ENCODE measurements around the gene ZDHHC3.
"Not testable (repeated sequence)": the region's sequence is repeated elsewhere in the genome, so short reads cannot be mapped to it uniquely, and the experiment has no call there.

ZDHHC3 gene

DNA sequence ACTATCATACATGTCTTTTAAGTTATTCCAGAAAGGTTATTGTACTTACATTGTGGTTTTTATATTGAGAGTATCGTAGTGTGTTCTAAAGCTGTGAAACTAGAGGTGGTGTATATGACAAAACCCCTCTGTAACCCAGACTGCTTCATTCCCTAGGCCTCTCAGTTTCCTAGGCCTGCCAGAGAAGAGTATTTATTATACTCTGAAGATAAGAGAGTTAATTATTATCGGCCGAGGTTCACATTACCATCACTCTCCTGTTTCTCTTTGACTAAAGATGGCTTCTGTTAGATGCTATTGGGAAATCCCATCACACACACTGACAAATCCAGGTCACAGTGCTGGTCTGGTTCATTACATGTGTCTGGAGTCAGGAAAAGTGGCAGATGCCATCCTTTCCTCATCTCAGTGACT lies 20.6 kb upstream of the ZDHHC3 start:
- H3K36me3 ChIP-seq (ENCODE audit: control insufficient read depth in 2 of 2, insufficient read depth in 2 of 2, low read length in 2 of 2) = peaks cover 32 to 41% of the 10 kb centered on the region in 2 donors
- no peak overlapping the region for H3K9ac ChIP-seq (ENCODE audit: low read length in 2 of 2)

DNA sequence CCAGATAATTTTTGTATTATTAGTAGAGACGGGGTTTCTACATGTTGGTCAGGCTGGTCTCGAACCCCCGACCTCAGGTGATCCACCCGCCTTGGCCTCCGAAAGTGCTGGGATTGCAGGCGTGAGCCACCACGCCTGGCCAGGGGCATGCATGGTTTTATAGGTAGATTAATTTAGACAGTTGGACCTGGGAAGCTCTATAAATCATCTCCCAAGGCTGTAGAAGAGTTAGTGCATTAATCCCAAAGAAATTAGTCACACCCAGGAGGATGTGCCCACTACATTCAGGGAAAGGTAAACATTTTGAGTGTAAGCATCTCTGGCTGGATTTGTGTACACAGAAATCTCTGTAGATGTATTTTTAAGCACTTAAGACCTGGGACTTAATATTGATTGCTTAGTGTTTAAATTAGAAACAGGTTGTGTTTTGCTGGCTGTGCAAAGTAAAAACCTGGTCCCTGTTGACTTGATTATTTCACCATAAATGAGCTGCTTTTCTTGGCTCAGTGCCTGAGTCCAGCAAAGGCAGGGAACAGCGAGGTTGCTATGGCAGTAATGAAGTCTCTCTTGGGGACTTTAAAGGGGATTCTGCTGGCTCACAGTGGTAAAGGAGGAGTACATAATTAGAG lies 19.3 kb upstream of the ZDHHC3 start:
- H3K4me3 ChIP-seq (ENCODE audit: low read length in 2 of 2) = no peak overlapping the region
- no peaks in the 10 kb centered on the region for H3K27me3 ChIP-seq (ENCODE audit: control insufficient read depth in 1 of 2, insufficient read depth in 2 of 2, low read length in 2 of 2)
- no peaks in the 10 kb centered on the region for H3K9me3 ChIP-seq (ENCODE audit: control insufficient read depth in 2 of 2, low read length in 2 of 2)
- no peak overlapping the region for H3K27ac ChIP-seq (ENCODE audit: low read length)
- H3K36me3 ChIP-seq (ENCODE audit: control insufficient read depth in 2 of 2, insufficient read depth in 2 of 2, low read length in 2 of 2) = peaks cover 28 to 43% of the 10 kb centered on the region in 2 donors
- peaks cover 17% of the 10 kb centered on the region for H3K4me1 ChIP-seq (ENCODE audit: control insufficient read depth, insufficient read depth, low read length)
- peak overlapping the region in 1 of 2 donors; percentile 5 for H3K9ac ChIP-seq (ENCODE audit: low read length in 2 of 2)

More for the DNA sequence above, 20.6 kb upstream of the ZDHHC3 start:
- no peaks in the 10 kb centered on the region for H3K9me3 ChIP-seq (ENCODE audit: control insufficient read depth in 2 of 2, low read length in 2 of 2)
- no peak overlapping the region for H3K4me3 ChIP-seq (ENCODE audit: low read length in 2 of 2)
- no peak overlapping the region for H3K27ac ChIP-seq (ENCODE audit: low read length)
- peaks cover 17% of the 10 kb centered on the region for H3K4me1 ChIP-seq (ENCODE audit: control insufficient read depth, insufficient read depth, low read length)
- no peaks in the 10 kb centered on the region for H3K27me3 ChIP-seq (ENCODE audit: control insufficient read depth in 1 of 2, insufficient read depth in 2 of 2, low read length in 2 of 2)

DNA sequence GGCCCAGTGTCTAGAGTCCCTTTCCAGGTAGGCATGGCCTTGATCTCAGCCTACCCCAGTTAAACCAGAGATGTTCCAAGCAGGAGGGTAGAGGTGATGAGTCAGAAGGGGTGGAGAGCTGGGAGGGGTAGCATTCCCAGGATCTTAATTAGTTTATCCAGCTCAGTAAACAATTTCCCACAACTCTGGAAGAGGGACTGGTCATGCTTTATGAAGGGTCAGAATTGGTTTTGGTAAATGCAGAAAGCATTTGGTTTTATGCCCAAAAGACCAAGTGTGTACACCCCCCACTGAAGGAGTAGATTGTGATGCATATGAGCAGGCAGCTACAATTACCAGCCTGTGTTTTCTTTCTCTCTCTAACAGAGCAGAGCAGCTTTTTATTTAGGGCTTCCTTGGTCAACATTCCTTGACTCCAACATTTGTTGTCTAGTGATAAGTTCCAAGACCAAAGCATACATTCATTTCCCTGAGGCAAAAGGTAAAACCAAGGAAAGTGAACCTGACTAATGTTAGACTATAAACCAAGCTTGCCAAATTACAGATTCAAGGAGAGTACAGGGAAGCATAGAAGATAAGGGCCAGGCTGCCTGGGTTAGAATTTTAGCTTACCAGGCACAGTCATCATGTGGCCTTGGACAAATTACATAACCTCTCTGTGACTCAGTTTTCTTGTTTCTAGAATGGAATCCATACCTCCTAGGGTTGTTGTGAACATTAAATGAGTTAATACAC lies 17.7 kb upstream of the ZDHHC3 start:
- H3K4me3 ChIP-seq (ENCODE audit: low read length in 2 of 2) = no peak overlapping the region
- H3K4me1 ChIP-seq (ENCODE audit: control insufficient read depth, insufficient read depth, low read length) = peaks cover 17% of the 10 kb centered on the region
- no peaks in the 10 kb centered on the region for H3K27me3 ChIP-seq (ENCODE audit: control insufficient read depth in 1 of 2, insufficient read depth in 2 of 2, low read length in 2 of 2)
- H3K9me3 ChIP-seq (ENCODE audit: control insufficient read depth in 2 of 2, low read length in 2 of 2) = no peaks in the 10 kb centered on the region
- no peak overlapping the region for H3K27ac ChIP-seq (ENCODE audit: low read length)
- no peak overlapping the region for H3K9ac ChIP-seq (ENCODE audit: low read length in 2 of 2)
- H3K36me3 ChIP-seq (ENCODE audit: control insufficient read depth in 2 of 2, insufficient read depth in 2 of 2, low read length in 2 of 2) = peaks cover 23 to 42% of the 10 kb centered on the region in 2 donors

DNA sequence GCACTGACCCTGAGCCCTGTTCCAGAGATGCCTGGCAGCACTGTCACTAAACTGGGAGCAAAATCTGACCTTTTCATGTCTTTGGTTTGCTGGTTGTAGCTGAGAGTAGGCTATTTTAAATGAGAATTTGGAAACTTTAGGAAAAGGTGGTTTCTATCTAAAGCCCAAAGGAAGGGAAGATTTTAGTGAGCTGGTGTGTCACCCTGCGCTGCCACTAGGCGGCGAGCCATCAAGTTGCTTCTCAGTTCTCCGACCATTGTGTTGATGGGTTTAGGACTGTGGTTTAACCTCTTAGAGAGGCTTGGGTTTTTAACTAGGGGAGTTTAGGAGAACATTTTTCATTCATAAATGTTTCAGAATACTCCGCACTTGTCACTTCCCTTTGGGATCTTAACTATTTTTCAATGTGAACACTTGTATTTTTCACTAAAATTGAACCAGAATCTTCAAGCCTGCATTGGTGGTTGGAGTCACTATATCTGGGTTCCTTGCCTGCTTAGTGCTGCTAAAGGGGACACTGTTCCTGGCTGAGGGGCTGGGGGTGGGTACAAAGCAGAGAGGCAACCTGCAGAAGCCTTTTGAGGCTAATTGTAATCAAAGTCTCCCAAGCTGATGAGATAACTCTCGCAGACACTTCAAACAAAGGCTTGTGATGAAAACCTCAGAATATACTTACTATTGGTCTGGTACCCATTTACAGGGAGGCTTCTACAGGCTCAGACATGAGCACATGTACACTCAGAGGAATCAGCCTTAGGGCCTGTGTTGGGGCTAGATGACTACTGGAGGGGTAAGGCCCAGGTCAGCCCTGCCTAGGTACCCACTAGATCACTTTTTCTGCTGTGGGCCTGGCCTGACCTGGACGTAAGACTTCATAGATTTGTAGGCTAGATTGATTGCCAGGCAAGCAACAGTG lies 16.8 kb upstream of the ZDHHC3 start:
- H3K27ac ChIP-seq (ENCODE audit: low read length) = no peak overlapping the region
- H3K4me3 ChIP-seq (ENCODE audit: low read length in 2 of 2) = no peak overlapping the region
- peaks cover 22 to 36% of the 10 kb centered on the region in 2 donors for H3K36me3 ChIP-seq (ENCODE audit: control insufficient read depth in 2 of 2, insufficient read depth in 2 of 2, low read length in 2 of 2)
- H3K9me3 ChIP-seq (ENCODE audit: control insufficient read depth in 2 of 2, low read length in 2 of 2) = no peaks in the 10 kb centered on the region
- H3K9ac ChIP-seq (ENCODE audit: low read length in 2 of 2) = no peak overlapping the region
- peaks cover 17% of the 10 kb centered on the region for H3K4me1 ChIP-seq (ENCODE audit: control insufficient read depth, insufficient read depth, low read length)
- no peaks in the 10 kb centered on the region for H3K27me3 ChIP-seq (ENCODE audit: control insufficient read depth in 1 of 2, insufficient read depth in 2 of 2, low read length in 2 of 2)

DNA sequence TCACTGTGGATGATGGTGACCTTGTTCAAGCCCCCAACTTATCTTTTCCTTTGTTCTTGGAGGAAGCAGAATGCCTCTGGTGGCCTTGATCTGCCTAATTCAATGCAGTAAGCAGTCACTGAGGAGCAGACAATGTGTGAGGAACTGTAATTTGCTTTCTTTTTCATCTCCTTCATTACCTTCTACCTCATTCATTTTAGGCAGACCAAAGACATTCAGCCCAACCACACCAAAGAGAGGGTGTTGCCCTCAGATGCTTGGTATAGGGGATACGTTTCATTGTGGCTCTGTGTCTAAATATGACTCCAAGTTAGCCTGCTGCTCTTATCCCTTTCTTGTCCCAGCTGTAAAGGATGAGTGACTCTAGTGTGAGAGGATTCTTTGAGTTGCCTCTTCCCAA lies 15.4 kb upstream of the ZDHHC3 start:
- Histone ChIP-seq H3K9me3 (ENCODE audit: control insufficient read depth in 2 of 2, low read length in 2 of 2) (no peaks in the 10 kb centered on the region), H3K4me3 (ENCODE audit: low read length in 2 of 2) (no peak overlapping the region), H3K36me3 (ENCODE audit: control insufficient read depth in 2 of 2, insufficient read depth in 2 of 2, low read length in 2 of 2) (peaks cover 11 to 26% of the 10 kb centered on the region in 2 donors), H3K4me1 (ENCODE audit: control insufficient read depth, insufficient read depth, low read length) (peaks cover 17% of the 10 kb centered on the region), H3K9ac (ENCODE audit: low read length in 2 of 2) (no peak overlapping the region), H3K27me3 (ENCODE audit: control insufficient read depth in 1 of 2, insufficient read depth in 2 of 2, low read length in 2 of 2) (no peaks in the 10 kb centered on the region), H3K27ac (ENCODE audit: low read length) (no peak overlapping the region)

DNA sequence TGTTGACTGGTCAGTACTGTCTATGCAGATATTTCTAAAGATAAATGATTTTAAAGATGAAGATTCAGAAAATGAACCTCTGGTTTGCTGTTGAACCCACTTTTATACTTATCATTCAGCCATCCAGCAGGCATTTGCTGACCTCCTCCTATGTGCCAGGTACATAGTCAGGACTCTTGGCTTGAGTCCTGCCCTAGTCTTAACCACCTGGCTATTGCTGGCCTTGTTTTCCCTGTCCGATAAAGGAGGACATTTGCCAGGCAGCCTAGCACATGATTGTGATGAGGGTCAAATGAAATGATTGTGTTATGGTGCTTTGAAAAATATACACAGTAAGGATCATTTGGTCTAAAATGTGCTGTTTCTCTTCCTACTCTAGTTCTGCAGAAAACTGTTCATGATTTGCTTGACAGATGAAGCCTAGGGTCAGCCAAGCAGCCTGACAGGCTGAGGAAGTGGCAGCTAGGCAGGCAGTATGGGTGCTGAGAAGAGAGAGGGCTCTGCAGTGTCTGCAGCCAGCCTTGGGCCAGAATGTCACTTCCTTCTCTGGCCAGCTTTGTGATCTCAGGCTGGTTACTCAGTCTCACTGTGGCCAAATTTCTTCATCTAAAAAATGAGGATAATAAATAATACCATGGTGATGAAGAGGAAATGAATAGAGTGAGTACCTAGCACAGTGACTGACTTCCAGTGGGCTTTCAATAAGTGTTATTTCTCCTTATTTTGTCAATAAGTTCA lies 13.8 kb upstream of the ZDHHC3 start:
- Histone ChIP-seq H3K36me3 (ENCODE audit: control insufficient read depth in 2 of 2, insufficient read depth in 2 of 2, low read length in 2 of 2) (peaks cover 13 to 26% of the 10 kb centered on the region in 2 donors), H3K4me1 (ENCODE audit: control insufficient read depth, insufficient read depth, low read length) (peaks cover 9% of the 10 kb centered on the region), H3K27me3 (ENCODE audit: control insufficient read depth in 1 of 2, insufficient read depth in 2 of 2, low read length in 2 of 2) (no peaks in the 10 kb centered on the region), H3K9me3 (ENCODE audit: control insufficient read depth in 2 of 2, low read length in 2 of 2) (no peaks in the 10 kb centered on the region), H3K9ac (ENCODE audit: low read length in 2 of 2) (no peak overlapping the region), H3K4me3 (ENCODE audit: low read length in 2 of 2) (no peak overlapping the region), H3K27ac (ENCODE audit: low read length) (peak overlapping the region; percentile 6)

DNA sequence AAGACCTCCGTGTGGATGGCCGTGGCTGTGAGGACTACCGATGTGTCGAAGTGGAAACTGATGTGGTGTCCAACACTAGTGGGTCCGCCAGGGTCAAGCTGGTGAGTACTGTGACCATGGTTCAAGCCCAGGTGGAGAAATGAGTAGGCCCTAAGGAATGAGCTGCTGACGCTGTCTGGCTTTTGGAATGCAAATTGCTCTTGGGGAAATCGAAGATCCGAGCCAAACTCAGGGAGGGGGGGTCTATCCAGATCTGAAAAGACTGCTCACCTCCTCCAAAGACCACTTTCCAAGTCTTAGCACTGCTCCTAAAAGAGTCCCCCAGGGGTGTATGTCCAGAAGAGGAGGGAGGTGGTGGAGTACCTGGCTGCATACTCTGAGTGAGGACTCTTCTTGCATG lies 13.2 kb upstream of the ZDHHC3 start:
- Histone ChIP-seq H3K27ac (ENCODE audit: low read length) (no peak overlapping the region), H3K9me3 (ENCODE audit: control insufficient read depth in 2 of 2, low read length in 2 of 2) (no peaks in the 10 kb centered on the region), H3K36me3 (ENCODE audit: control insufficient read depth in 2 of 2, insufficient read depth in 2 of 2, low read length in 2 of 2) (peaks cover 13 to 26% of the 10 kb centered on the region in 2 donors), H3K27me3 (ENCODE audit: control insufficient read depth in 1 of 2, insufficient read depth in 2 of 2, low read length in 2 of 2) (no peaks in the 10 kb centered on the region), H3K4me3 (ENCODE audit: low read length in 2 of 2) (no peak overlapping the region), H3K4me1 (ENCODE audit: control insufficient read depth, insufficient read depth, low read length) (peaks cover 6% of the 10 kb centered on the region), H3K9ac (ENCODE audit: low read length in 2 of 2) (no peak overlapping the region)

DNA sequence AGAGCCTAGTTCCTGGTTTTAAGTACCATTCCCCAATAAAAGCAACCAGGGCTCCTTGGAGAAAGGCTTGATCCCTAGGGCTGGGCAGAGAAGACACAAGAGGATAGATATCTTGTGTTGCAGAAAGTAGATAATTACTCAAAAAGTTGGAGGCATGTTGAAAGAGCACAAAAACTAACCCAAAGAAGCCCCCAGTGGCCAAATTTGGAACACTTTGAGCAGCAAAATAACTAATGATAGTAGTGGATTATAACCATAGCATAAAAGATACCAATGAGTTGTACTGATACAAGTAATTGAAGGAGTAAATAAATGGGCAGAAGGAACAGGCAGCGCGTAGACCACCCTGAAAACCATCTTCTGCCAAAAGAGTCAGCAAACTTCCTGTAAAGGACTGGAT lies 12.1 kb upstream of the ZDHHC3 start:
- H3K27ac ChIP-seq (ENCODE audit: low read length) = no peak overlapping the region
- H3K4me1 ChIP-seq (ENCODE audit: control insufficient read depth, insufficient read depth, low read length) = peaks cover under 1% of the 10 kb centered on the region
- no peaks in the 10 kb centered on the region for H3K9me3 ChIP-seq (ENCODE audit: control insufficient read depth in 2 of 2, low read length in 2 of 2)
- H3K9ac ChIP-seq (ENCODE audit: low read length in 2 of 2) = no peak overlapping the region
- H3K36me3 ChIP-seq (ENCODE audit: control insufficient read depth in 2 of 2, insufficient read depth in 2 of 2, low read length in 2 of 2) = peaks cover 13 to 22% of the 10 kb centered on the region in 2 donors
- H3K27me3 ChIP-seq (ENCODE audit: control insufficient read depth in 1 of 2, insufficient read depth in 2 of 2, low read length in 2 of 2) = no peaks in the 10 kb centered on the region
- H3K4me3 ChIP-seq (ENCODE audit: low read length in 2 of 2) = no peak overlapping the region

DNA sequence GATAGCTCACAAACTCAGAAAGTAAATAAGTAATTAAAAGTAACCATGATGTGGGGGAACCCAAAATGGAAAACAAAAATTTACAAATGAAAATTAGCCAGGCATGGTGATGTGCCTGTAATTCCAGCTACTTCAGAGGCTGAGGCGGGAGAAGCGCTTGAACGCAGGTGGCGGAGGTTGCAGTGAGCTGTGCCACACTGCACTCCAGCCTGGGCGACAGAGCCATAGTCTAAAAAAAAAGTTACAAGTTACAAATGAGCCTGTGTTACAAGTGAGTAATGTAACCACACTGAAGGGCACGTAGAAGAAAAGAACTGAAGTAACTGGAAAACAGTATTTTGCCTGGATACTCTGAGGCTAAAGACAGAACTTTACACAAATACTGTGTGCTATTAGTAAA lies 11.4 kb upstream of the ZDHHC3 start:
- no peaks in the 10 kb centered on the region for H3K27me3 ChIP-seq (ENCODE audit: control insufficient read depth in 1 of 2, insufficient read depth in 2 of 2, low read length in 2 of 2)
- H3K27ac ChIP-seq (ENCODE audit: low read length) = no peak overlapping the region
- H3K9me3 ChIP-seq (ENCODE audit: control insufficient read depth in 2 of 2, low read length in 2 of 2) = no peaks in the 10 kb centered on the region
- H3K4me3 ChIP-seq (ENCODE audit: low read length in 2 of 2) = no peak overlapping the region
- no peak overlapping the region for H3K9ac ChIP-seq (ENCODE audit: low read length in 2 of 2)
- no peaks in the 10 kb centered on the region for H3K4me1 ChIP-seq (ENCODE audit: control insufficient read depth, insufficient read depth, low read length)
- H3K36me3 ChIP-seq (ENCODE audit: control insufficient read depth in 2 of 2, insufficient read depth in 2 of 2, low read length in 2 of 2) = peaks cover 13 to 21% of the 10 kb centered on the region in 2 donors

DNA sequence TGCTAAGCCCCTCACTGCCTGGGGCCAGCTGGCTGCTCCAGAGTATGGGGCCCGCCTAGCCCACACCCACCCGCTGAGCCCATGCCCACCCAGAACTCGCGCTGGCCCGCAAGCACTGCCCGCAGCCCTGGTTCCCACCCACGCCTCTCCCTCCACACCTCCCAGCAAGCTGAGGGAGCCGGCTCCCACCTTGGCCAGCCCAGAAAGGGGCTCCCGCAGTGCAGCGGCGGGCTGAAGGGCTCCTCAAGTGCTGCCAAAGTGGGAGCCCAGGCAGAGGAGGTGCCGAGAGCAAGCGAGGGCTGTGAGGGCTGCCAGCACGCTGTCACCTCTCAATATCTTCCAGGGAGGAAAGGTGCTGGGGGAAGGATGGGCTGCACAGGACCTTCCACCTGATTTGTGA lies 10.4 kb upstream of the ZDHHC3 start:
- H3K9me3 ChIP-seq (ENCODE audit: control insufficient read depth in 2 of 2, low read length in 2 of 2); H3K27ac ChIP-seq (ENCODE audit: low read length); H3K4me3 ChIP-seq (ENCODE audit: low read length in 2 of 2); H3K27me3 ChIP-seq (ENCODE audit: control insufficient read depth in 1 of 2, insufficient read depth in 2 of 2, low read length in 2 of 2); H3K4me1 ChIP-seq (ENCODE audit: control insufficient read depth, insufficient read depth, low read length); H3K9ac ChIP-seq (ENCODE audit: low read length in 2 of 2): not testable (repeated sequence)
- peaks cover 13 to 15% of the 10 kb centered on the region in 2 donors for H3K36me3 ChIP-seq (ENCODE audit: control insufficient read depth in 2 of 2, insufficient read depth in 2 of 2, low read length in 2 of 2)

Measured in stomach smooth muscle (tissue), 2 donors.